GM12801 (cell line): Measurements from ENCODE around the gene CDKN1B.

ENCODE experiments used
- TF ChIP-seq, protein P1 (sequence below): IDR thresholded peaks from one replicate; pipeline ENCODE4 v1.5.1; 2011; ENCODE audit warnings: control low read depth; ENCODE audit not compliant: insufficient read length; ENCODE audit errors: extremely low read depth

Gene CDKN1B

DNA sequence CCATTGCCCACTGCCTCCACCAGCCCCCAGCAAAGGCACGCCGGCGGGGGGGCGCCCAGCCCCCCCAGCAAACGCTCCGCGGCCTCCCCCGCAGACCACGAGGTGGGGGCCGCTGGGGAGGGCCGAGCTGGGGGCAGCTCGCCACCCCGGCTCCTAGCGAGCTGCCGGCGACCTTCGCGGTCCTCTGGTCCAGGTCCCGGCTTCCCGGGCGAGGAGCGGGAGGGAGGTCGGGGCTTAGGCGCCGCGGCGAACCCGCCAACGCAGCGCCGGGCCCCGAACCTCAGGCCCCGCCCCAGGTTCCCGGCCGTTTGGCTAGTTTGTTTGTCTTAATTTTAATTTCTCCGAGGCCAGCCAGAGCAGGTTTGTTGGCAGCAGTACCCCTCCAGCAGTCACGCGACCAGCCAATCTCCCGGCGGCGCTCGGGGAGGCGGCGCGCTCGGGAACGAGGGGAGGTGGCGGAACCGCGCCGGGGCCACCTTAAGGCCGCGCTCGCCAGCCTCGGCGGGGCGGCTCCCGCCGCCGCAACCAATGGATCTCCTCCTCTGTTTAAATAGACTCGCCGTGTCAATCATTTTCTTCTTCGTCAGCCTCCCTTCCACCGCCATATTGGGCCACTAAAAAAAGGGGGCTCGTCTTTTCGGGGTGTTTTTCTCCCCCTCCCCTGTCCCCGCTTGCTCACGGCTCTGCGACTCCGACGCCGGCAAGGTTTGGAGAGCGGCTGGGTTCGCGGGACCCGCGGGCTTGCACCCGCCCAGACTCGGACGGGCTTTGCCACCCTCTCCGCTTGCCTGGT is at the start of gene CDKN1B:
TSS of gene CDKN1B (plus strand) at position 576 of the 793 bp plus-strand sequence. CDS start 472 bp downstream, outside the sequence.
- TF ChIP-seq, protein P1, sequence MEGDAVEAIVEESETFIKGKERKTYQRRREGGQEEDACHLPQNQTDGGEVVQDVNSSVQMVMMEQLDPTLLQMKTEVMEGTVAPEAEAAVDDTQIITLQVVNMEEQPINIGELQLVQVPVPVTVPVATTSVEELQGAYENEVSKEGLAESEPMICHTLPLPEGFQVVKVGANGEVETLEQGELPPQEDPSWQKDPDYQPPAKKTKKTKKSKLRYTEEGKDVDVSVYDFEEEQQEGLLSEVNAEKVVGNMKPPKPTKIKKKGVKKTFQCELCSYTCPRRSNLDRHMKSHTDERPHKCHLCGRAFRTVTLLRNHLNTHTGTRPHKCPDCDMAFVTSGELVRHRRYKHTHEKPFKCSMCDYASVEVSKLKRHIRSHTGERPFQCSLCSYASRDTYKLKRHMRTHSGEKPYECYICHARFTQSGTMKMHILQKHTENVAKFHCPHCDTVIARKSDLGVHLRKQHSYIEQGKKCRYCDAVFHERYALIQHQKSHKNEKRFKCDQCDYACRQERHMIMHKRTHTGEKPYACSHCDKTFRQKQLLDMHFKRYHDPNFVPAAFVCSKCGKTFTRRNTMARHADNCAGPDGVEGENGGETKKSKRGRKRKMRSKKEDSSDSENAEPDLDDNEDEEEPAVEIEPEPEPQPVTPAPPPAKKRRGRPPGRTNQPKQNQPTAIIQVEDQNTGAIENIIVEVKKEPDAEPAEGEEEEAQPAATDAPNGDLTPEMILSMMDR = no peak

DNA sequence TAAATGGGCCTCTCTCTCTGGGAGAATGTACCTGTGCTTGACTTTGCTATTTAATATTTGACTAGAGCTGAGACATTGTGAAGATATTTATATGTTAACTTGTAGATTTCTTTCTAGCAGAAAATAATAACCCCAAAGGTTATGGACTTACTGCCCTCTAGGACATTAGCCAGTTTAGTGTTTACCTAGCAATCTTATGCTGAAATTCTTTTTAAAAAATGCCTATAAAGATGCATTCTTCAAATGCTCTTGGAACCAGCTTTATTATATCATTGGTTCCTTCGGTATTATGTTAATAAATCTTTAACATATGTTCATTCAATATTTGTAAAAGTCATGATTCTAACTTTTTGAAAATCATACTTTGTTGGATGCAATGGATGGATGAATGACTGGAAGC is 49.2 kb upstream of the CDKN1B start:
- TF ChIP-seq, protein P1 = no peak

DNA sequence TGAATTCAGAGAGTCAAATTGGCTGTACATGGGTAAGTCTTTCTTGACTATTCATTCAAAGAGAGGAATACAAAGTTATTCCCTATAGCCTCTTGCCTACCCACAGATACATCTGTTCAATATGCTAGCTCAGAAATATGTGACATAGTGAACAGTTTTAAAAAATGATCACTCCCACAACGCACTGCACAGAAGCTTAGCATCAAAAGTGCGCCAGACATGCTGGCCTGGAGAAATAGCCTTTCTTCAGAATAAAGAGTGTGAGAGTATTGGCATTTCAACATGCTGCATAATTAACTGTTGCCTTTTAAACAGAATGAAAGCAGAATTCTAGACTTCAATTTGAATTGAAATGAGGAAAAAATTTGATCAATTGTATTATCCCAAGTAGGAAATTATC is 48.1 kb upstream of the CDKN1B start:
- TF ChIP-seq, protein P1 = no peak

DNA sequence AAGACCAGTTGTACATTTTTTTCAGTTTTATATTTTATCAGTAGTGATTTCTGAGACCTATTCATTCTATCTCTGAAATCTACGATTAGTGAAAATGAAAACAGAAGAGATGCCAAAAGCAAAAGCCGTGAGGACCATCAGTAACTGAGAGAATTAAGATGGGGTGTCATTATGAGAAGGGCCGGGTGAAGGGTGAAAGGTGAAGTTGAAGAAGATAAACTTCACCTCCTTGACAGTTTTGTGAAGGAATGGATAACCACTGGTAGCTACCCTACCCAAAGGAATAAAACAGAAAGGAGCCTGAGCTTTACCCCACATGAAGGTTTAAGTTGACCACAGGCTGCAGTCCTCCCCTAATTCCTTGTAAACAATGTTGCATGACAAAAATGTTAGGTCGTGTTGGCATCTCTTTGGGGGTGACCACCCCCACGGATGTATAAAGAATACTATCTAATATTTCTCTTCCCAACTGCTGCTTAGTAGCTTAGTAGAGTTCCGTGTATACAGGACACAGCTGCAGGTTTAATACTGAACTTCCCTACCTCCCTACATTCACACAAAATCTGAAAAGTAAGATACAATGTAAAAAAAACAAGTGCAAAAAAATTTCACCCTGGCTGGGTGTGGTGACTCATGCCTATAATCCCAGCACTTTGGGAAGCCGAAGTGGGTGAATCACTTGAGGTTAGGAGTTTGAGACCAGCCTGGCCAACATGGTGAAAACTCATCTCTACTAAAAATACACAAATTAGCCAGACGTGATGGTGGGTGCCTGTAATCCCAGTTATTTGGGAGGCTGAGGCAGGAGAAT is 45.1 kb upstream of the CDKN1B start:
- TF ChIP-seq, protein P1 = no peak

DNA sequence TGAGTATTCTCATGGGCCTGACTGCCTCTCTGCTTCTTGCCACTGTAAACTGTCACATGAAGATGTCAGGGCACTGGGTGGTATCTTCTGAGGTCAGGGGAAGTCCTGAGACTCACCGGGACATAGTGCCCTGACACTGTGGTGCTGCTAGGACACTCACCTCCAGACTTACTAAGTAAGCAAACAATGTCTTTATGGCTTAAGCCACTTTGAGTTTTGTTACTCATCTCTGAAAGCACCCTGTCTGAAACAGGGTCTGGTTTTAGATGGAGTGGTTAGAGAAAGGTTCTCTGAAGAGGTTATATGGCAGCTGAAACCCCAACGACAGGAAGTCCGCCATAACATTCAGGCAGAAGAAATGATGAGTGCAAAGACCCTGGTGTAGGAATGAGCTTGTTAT is 43.9 kb upstream of the CDKN1B start:
- TF ChIP-seq, protein P1 = no peak

DNA sequence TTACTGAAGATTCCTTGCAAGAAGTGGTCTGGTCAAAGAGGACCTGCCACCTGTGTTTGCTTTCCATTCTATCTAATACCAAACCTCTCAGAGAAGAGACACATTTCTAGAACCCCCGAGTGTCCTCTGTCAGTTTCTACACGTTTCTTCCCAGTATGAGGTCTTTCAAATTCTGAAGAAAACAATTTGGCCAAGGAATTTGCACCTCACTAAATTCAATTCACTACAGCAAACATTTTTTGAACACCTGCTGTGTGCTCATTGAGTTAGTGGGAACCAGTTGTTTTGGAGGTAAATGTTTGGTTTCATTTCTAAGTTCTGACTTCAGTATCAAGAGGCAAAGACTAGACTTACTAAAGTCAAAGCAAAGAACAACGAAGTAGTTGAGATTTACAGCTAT is 40.6 kb upstream of the CDKN1B start:
- TF ChIP-seq, protein P1 = no peak

DNA sequence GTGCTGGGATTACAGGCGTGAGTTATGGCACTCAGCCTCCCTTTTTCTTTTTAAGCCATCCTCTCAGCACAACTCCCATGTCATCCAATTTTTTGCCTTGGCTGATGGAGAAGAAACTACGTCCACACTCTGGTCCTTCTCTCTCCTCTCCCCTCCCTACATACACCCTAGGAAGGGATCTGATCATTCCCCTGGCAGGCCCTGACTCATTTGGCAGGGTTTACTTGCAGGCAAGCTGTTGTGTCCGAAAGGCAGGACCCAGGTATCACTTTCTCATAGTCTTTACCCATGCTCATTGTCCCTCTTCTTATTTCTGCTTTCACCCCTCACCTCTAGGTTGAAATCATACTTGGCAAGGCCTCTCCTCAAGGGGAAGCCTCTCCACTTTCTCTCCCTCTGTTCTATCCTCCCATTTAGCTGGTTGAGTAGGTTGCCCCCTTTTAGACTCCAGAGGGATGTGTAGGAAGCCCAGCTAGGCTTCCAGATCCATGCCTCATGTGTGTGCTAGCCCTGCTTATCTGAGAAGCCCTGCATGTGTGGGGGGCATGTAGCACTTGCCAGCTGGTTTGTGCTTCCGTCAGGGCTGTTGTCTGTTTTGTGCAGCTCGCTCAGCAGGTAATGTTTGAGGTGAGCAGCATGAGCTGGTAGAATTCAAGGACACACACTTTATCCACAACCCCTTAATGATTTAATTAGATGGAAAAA is 36.0 kb upstream of the CDKN1B start:
- TF ChIP-seq, protein P1 = no peak
